Mesothelial cell of epicardium (in vitro differentiated cells): ENCODE data around the gene KCNQ5. TPM values are rescaled to one million over a fixed set of nuclear protein-coding genes. Genes with fewer than 3 reads are reported as not detected.
"Not testable (repeated sequence)": the region's sequence is repeated elsewhere in the genome, so short reads cannot be mapped to it uniquely, and the experiment has no call there.

ENCODE experiments used
- DNase-seq, 2 experiments: peaks; one replicate each; pipeline ENCODE4 v3.0.0; 2021; ENCODE audit warnings: low spot score in 2 of 2; ENCODE audit not compliant: unreplicated experiment in 2 of 2
- H3K27ac Mint-ChIP-seq: 2 replicates; pipeline ENCODE4 v1.8.0; 2021; ENCODE audit warnings: mixed read lengths
- H3K27me3 Mint-ChIP-seq: 2 replicates; pipeline ENCODE4 v1.8.0; 2021; ENCODE audit warnings: low read depth, mixed read lengths
- H3K36me3 Mint-ChIP-seq: 2 replicates; pipeline ENCODE4 v1.8.0; 2021; ENCODE audit warnings: mixed read lengths
- H3K4me1 Mint-ChIP-seq: 2 replicates; pipeline ENCODE4 v1.8.0; 2021; ENCODE audit warnings: mixed read lengths
- H3K4me3 Mint-ChIP-seq: 2 replicates; pipeline ENCODE4 v1.8.0; 2021; ENCODE audit warnings: mild to moderate bottlenecking, moderate library complexity, mixed read lengths
- H3K9me3 Mint-ChIP-seq: 2 replicates; pipeline ENCODE4 v1.8.0; 2021; ENCODE audit warnings: mixed read lengths
- CTCF ChIP-seq: fragments of 200-600 bp; sonication (generic); IDR thresholded peaks from one replicate; pipeline ENCODE4 v1.5.0; 2021; ENCODE audit warnings: antibody characterized with exemption; ENCODE audit not compliant: unreplicated experiment
- total RNA-seq: library from RNA; stranded (reverse); gene quantifications from 3 replicates; pipeline ENCODE4 v1.2.1, GENCODE V29; 2021

KCNQ5 gene
- total RNA-seq = 4.8 to 5.4 TPM (median 5.2 TPM) in 3 replicates

GRCh38 chr6:72621291-72622093, at the start of gene KCNQ5:
Gene KCNQ5, plus strand, starts transcription at chr6:72622064.
- Mint-ChIP-seq H3K27me3 (peaks cover 49% of the 10 kb centered on the region), H3K9me3 (no peaks in the 10 kb centered on the region), H3K4me3 (peak within 1 kb of the TSS; percentile 83), H3K36me3 (no peaks in the 10 kb centered on the region), H3K27ac (no peak within 1 kb of the TSS), H3K4me1 (peaks cover 37% of the 10 kb centered on the region)
- DNase-seq = peak in 1 of 2 experiments; percentile 46
- TF ChIP-seq CTCF = no peak

- H3K27ac Mint-ChIP-seq = no peak overlapping the region
- no peak for DNase-seq
- no peak for TF ChIP-seq CTCF
- H3K4me1 Mint-ChIP-seq = peaks cover 4% of the 10 kb centered on the region
- H3K4me3 Mint-ChIP-seq = no peak overlapping the region
- no peaks in the 10 kb centered on the region for H3K36me3 Mint-ChIP-seq
- H3K27me3 Mint-ChIP-seq = peaks cover 2% of the 10 kb centered on the region
- peaks cover 6% of the 10 kb centered on the region for H3K9me3 Mint-ChIP-seq
Observed at GRCh38 chr6:72579865-72580264, 42.0 kb upstream of the KCNQ5 start.

GRCh38 chr6:72580281-72580940, 41.5 kb upstream of the KCNQ5 start:
- H3K27ac Mint-ChIP-seq = no peak overlapping the region
- H3K4me3 Mint-ChIP-seq = no peak overlapping the region
- peaks cover 2% of the 10 kb centered on the region for H3K27me3 Mint-ChIP-seq
- no peaks in the 10 kb centered on the region for H3K36me3 Mint-ChIP-seq
- H3K9me3 Mint-ChIP-seq = peaks cover 6% of the 10 kb centered on the region
- peaks cover 4% of the 10 kb centered on the region for H3K4me1 Mint-ChIP-seq
- no peak for DNase-seq
- TF ChIP-seq CTCF = no peak

GRCh38 chr6:72580950-72581349, 40.9 kb upstream of the KCNQ5 start:
- not testable (repeated sequence) for H3K4me3 Mint-ChIP-seq, DNase-seq, H3K4me1 Mint-ChIP-seq

GRCh38 chr6:72588155-72588554, 33.7 kb upstream of the KCNQ5 start:
- peaks cover 14% of the 10 kb centered on the region for H3K4me1 Mint-ChIP-seq
- no peak for DNase-seq
- H3K36me3 Mint-ChIP-seq = no peaks in the 10 kb centered on the region
- TF ChIP-seq CTCF = no peak
- H3K4me3 Mint-ChIP-seq = no peak overlapping the region
- no peak overlapping the region for H3K27ac Mint-ChIP-seq
- H3K27me3 Mint-ChIP-seq = peaks cover 4% of the 10 kb centered on the region
- H3K9me3 Mint-ChIP-seq = no peaks in the 10 kb centered on the region

More at GRCh38 chr6:72580950-72581349, 40.9 kb upstream of the KCNQ5 start:
- not testable (repeated sequence) for H3K36me3 Mint-ChIP-seq, H3K9me3 Mint-ChIP-seq, H3K27me3 Mint-ChIP-seq, H3K27ac Mint-ChIP-seq

GRCh38 chr6:72589096-72589495, 32.8 kb upstream of the KCNQ5 start:
- H3K36me3 Mint-ChIP-seq = no peaks in the 10 kb centered on the region
- TF ChIP-seq CTCF = no peak
- no peak overlapping the region for H3K4me3 Mint-ChIP-seq
- no peaks in the 10 kb centered on the region for H3K9me3 Mint-ChIP-seq
- peak overlapping the region; percentile 39 for H3K27ac Mint-ChIP-seq
- H3K27me3 Mint-ChIP-seq = peaks cover 8% of the 10 kb centered on the region
- no peak for DNase-seq
- peaks cover 14% of the 10 kb centered on the region for H3K4me1 Mint-ChIP-seq
